ENCODE results near the gene SSNA1.

DNA sequence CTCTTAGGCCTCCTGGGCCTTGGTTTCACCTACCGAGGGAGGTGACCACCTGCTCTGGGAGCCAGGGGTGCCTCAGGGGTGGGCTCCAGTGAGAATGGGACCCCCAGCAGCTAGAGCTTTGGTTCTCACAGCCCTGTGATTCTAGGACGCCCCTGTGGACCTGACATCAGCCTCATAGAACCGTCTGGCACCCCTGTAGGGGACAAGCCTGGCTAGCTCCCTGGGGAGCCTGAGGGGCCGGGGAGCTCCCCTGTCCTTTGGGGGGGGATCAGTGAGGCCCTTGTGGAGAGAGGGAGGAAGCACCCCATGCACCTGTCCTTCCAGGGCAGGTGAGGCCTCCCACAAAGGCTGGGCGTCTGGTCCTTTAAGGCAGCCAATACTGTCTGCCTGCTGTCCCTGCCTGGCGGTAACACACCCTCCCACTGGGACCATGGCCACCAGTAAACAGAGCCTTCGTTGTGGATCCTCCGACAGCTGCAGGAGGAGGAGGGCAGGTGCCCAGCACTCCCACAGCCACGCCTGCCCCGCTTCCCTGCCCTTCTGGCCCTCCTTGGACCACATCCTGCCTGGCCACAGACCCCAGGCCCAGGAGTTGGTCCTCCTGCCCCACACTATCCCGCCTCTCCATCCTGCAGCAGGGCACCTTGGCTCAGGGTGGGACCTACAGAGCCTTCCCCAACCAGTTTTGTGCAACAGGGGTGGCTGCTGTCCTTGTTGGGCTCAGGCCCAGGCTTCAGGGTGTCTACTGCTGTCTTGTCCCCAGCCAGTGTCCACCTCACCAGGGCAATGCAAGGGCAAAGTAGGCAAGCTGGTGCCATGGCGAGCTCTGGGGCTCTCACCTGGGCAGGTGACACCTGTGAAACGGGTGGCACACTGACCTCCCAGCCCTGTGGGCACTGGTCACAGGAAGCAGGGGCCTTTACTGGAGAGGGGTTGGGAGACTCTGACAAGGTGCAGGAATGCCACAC lies 49.6 kb downstream of the SSNA1 start:
- TF ChIP-seq, protein P1, sequence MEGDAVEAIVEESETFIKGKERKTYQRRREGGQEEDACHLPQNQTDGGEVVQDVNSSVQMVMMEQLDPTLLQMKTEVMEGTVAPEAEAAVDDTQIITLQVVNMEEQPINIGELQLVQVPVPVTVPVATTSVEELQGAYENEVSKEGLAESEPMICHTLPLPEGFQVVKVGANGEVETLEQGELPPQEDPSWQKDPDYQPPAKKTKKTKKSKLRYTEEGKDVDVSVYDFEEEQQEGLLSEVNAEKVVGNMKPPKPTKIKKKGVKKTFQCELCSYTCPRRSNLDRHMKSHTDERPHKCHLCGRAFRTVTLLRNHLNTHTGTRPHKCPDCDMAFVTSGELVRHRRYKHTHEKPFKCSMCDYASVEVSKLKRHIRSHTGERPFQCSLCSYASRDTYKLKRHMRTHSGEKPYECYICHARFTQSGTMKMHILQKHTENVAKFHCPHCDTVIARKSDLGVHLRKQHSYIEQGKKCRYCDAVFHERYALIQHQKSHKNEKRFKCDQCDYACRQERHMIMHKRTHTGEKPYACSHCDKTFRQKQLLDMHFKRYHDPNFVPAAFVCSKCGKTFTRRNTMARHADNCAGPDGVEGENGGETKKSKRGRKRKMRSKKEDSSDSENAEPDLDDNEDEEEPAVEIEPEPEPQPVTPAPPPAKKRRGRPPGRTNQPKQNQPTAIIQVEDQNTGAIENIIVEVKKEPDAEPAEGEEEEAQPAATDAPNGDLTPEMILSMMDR (IDR thresholded peaks at IDR 0.05) = no peak
- no peak for TF ChIP-seq POLR2A (IDR thresholded peaks at IDR 0.05)
- no peak for TF ChIP-seq POLR2AphosphoS5 (IDR thresholded peaks at IDR 0.05)

All from breast epithelium (tissue), 3 donors.